HG02763 (cell line): ENCODE data around the gene ASH1L.
"Not testable (repeated sequence)": the region's sequence is repeated elsewhere in the genome, so short reads cannot be mapped to it uniquely, and the experiment has no call there.

ENCODE experiments used
- ATAC-seq: cut with Tn5 transposase; IDR thresholded peaks from one replicate; pipeline ENCODE4 v1.9.1; 2021; ENCODE audit warnings: mild to moderate bottlenecking, moderate library complexity; ENCODE audit not compliant: unreplicated experiment

Gene ASH1L

DNA sequence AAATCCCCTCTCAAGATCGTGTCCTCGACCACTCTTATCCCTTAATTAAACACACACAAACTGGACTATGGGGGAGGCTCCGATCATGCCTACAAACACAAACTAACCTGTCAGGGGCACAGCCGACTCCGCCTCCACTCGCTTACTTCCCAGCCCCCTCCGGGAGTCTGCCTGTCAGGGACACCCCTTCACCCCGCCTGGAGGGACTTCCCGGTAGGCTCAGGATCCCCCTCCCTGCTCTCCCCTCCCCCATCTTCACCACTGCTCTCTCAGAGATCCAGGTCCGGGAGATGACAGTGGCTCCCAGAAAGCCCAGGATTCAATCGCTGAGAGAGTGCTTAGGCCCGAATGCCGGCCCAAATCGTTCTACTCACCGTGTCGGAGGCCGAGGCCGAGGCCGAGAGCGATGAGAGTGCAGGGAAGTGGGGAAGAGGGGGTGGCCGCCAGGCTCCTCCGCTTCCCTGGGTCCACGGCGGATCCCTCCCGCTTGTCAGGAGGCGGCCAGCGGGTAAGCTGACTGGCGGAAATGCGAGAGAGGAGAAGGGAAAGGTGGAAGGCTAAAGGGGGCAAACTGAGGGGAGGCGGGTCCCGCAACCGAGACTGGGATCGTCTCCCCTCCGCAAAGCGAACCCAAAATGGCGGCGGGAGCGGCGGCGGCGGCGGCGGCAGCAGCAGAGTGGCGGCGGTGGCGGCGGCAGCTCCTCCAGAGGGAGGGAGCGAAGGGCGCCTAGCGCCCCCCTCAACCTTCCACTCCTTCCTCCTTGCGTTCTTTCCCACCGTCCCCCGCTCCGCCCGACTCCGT, 623 bp downstream of the ASH1L start:
- peak; percentile 22 for ATAC-seq

DNA sequence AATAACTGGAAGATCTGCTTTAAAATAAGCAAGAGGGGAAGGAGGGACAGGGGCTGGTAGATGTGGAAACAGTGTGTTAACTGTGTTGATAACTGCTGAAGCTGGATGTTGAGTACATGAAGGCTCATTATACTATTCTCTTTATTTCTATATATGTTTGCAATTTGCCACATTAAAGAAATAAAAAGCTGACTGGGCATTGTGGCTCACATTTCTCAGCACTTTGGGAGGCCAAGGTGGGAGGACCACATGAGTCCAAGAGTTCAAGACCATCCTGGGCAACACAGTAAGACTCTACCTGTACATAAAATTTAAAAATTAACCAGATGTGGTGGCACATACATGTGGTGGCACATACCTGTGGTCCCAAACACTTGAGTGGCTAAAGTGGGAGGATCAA, 6.7 kb downstream of the ASH1L start:
- no peak for ATAC-seq

DNA sequence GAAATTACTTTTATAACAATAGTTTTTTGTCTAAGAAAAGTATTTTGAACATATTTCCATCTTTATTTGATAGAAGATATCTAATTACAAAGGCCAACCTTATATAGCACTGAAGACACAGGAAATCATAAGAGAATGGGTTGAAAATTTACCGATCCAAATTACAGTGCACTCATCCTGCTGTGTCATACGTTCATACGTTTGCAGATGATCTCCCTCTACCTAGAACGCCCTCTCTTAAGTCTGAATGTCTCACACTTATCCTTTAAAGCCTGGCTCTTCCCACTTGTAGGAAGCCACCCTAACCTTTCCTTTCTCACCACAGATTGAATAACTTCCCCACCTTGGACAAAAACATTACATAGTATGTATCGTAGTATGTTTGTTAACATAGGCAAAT, 9.3 kb downstream of the ASH1L start:
- no peak for ATAC-seq

DNA sequence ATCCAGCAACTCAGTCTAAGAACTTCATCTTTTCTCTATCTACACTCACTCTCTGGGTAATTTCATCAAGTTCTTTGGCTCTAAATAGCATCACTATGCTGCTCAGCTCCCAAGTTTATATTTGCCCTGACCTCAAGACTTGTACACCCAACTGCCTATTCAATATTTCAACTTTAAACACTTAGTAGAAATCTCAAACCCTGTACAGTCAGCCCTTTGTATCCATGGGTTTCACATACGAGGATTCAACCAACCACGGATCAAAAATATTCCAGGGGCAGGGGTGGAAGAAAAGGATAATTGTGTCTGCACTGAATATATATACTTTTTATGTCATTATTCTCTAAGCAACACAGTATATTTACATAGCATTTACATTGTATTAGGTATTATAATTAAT, 13.9 kb downstream of the ASH1L start:
- ATAC-seq, result no peak

DNA sequence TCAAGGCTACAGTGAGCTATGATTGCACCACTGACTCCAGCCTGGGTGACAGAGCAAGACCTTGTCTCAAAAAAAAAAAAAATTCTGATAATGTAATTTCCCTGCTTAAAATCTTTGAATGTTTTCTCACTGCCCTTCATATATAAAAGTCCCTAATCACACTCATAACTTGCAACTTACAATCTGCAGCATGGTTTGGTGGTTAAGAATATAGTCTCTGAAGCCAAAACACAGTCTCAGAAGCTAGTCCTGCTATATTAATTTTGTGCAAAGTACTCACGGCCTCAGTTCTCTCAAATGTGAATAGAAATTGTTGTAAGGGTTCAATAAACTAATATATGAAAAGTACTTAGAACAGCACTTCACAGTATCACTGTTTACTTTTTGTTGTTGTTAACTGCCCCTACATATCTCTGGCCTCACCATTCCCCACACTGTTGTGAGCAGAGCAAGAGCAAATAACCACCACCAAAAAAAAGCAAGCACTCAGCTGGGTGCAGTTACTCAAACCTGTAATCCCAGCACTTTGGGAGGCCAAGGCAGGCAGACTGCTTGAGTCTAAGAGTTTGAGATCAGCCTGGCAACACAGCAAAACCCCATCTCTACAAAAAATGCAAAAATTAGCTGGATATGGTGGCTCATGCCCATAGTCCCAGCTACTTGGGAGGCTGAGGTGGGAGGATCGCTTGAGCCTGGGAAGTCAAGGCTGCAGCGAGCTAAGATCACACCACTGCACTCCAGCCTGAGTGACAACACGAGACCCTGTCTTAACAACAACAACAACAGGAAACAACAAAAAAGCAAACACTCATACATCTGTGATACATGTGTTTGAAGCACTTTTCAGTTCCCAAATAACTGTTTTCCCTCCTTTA, 22.4 kb downstream of the ASH1L start:
- no peak for ATAC-seq

DNA sequence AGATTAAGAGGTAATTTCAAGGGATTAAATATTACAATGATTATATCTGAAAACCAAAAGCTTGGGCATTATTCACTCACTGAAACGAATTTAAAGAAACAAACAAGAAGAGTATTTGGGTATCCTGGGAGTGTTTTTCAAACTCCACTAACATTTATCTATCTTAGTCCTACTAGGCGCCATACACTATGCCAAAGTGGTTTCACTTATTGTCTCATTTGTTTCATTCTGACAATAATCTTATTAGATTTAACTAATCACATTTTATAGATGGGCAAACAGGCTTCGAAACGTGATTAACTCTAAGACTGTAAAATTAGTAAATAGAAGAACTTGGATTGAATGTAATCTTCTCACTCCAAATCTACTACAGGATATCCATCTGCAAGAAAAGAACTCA, 25.4 kb downstream of the ASH1L start:
- no peak for ATAC-seq

DNA sequence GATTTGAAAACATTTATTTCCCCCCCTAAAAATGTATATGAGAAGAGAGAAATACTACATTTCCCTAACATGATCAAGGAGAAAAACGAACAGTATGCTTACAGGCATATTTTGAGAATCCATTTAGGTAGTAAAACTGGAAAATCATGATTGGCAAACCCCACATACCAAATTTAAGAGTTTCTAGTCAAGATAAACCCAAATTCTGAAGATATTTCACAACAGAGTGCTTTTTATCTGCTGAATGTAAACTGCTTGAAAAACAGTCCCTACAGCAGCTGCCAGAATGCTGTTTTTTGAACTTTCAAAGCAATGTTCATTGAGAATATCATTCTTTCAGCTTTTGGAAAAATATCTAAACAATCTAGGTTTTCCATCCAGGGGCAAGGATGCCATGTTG, 31.0 kb downstream of the ASH1L start:
- no peak for ATAC-seq

DNA sequence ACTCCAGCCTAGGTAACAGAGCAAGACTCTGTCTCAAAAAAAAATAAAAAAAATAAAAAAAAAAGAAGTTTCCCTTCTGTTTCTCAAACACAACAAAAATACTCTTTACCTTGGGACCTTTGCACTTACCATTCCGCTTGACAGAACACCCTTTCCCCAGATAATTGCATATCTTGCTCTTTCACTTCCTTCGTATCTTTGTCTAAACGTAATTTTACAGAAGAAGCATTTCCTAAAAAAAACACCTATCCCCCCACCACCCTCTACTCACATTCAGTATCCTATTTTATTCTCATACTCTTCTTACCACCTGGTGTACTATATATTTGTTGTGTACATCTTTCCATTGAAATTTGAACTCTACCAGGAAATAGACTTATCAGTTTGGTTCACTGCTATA, 32.7 kb downstream of the ASH1L start:
- ATAC-seq, result no peak

DNA sequence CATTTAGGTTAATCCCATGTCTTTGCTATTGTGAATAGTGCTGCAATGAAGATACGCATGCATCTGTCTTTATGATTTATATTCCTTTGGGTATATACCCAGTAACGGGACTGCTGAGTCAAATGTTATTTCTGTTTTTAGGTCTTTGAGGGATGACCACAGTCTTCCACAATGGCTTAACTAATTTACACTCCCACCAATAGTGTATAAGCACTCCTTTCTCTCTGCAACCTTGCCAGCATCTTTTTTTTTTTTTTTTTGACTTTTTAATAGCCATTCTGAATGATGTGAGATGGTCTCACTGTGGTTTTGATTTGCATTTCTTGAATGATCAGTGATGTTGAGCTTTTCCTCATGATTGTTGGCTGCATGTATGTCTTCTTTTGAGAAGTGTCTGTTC, 33.5 kb downstream of the ASH1L start:
- no peak for ATAC-seq

DNA sequence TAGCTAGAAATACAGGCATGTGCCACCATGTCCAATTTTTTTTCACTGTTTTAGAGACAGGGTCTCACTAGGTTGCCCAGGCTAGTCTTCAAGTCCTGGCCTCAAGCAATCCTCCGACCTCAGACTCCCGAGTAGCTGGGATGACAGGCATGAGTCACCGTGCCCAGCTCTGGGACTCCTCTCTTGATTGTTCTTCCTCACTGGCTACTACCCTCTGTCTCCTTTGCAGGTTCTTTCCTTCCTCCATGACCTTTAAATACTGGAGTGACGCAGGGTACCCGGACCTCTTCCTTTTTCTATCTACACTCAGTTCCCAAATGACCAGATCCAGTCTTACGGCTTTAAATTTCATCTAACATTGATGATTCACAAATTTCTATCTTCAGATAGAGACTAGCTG, 34.9 kb downstream of the ASH1L start:
- no peak for ATAC-seq

DNA sequence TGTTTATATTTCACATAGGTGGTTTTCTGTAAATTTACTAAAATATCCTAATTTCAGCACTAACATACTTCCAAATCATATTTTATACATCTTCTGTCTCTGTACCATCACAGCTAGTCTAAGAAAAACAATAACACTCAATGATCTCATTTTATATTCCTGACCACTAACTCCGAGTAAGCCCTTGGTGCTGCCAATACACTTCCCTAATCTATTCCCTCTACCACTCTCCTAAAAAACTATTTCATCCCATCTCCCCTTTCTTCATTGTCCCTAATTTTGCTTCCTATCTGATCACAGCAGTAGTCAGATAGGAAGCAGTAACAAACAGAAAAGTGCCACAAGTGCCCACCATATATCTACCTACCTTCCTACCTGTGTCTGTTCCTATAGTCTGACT, 36.2 kb downstream of the ASH1L start:
- ATAC-seq, result no peak

DNA sequence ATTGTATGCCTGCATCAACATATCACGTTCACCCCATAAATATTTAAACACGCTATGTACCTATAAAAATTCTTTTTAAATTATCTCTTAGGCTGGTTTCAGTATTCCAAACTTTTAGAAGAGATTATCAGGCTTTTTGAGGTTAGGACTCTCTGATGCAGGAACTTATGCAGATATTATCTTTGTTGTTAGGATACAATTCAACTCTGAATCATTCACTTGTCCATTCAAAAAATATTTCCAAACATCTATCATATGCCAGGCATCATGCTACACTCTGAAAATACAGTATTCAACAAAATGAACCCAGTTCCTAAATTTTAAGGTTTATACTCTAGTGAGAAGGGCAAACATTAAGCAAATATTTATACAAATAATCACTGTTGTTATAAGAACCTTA, 40.5 kb downstream of the ASH1L start:
- no peak for ATAC-seq

DNA sequence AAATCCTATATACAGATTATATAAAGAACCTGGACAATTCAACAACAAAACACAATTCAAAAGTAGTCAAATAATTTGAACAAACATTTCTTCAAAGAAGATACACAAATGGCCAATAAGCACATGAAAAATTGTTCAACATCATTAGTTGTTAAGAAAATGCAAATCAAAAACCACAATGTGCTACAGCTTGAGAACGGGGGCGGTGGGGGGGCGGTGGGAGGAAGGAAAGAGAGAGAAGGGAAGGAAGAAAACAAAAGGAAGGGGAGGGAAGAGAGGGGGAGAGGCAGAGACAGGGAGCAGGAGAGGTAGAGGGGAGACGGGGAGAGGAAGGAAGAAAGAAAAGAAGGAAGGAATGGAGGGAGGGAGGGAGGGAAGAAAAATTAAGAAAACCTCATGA, 44.1 kb downstream of the ASH1L start:
- no peak for ATAC-seq

DNA sequence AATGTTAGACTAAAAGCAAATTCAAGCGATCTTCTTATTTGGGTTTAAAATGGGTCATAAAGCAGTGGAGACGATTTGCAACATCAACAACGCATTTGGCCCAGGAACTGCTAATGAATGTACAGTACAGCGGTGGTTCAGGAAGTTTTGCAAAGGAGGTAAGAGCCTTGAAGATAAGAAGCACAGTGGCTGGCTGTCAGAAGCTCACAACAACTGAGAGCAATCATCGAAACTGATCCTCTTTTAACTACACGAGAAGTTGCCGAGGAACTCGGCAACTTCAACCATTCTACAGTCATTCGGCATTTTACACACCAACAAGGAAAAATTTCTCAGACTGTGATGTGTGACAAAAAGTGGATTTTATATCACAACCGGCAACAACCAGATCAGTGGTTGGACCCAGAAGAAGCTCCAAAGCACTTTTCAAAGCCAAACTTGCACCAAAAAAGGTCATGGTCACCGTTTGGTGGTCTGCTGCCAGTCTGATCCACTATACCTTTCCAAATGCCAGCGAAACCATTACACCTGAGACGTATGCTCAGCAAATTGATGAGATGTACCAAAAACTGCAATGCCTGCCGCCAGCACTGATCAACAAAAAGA, 47.9 kb downstream of the ASH1L start:
- no peak for ATAC-seq

DNA sequence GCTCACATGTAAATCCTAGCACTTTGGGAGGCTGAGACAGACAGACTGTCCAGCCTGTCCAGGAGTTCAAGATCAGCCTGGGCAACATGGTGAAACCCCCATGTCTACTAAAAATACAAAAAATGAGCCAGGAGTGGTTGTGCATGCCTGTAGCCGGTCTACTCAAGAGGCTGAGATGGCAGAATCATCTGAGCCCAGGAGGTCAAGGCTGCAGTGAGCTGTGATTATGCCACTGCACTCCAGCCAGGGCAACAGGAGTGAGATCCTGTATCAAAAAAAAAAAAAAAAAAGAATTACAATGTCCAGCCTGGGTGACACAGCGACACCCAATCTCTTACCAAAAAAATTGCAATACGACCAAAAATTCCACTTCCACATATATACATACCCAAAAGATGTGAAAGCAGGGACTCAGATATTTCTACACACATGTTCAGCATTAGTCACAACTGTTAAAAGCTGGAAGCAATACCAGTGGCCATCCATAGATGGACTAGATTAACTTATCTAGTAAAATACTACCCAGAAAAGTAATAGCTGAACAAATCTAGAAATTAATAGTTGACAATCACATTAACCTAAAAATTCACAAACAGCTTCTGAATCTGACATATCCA, 49.2 kb downstream of the ASH1L start:
- ATAC-seq, result no peak

DNA sequence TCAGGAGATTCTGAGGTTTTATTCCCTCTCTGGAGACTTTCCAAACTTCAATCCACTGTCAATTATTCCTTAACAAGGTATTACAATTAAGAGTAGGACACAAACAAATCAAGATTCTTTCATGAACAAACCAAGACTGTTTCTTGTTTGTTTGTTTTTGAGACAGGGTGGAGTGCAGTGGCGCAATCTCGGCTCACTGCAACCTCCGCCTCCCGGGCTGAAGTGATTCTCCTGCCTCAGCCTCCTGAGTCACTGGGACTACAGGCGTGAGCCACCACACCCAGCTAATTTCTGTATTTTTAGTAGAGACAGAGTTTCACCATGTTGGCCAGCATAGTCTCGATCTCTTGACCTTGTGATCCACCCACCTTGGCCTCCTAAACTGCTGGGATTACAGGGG, 51.2 kb downstream of the ASH1L start:
- ATAC-seq, result not testable (repeated sequence)

DNA sequence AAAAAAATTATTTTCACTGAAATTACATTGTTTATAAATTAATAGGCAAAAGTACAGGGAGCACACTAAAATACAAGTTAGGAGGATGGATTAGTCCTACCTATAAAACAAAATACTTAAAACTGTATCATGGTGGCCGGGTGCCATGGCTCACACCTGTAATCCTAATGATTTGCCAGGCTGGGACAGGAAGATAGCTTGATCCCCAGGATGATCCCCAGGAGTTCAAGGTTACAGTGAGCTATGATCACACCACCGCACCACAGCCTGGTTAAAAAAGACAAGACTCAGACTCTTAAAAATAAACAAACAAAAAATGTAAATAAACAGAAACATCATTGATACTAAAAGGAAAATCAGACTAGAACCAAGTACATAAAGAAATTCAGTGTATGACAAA, 53.5 kb downstream of the ASH1L start:
- ATAC-seq, result no peak

DNA sequence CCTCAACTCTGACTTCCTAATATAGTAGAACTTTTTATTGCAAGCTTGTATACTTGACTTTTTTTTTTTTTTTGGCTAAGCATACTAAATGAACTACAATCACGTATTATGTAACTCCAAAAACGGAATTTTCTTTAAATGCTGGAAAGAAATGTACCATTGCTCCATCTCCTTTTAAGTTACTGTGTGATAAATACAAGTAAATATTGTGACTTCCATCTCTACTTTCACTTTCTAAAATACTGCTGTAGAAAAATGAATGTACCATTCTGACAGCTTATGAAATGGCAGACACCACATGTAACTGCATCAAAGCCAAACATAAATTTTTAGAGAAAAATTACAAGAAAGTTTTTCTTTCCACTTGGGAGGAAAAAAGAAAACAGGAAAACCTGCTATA, 54.7 kb downstream of the ASH1L start:
- no peak for ATAC-seq

DNA sequence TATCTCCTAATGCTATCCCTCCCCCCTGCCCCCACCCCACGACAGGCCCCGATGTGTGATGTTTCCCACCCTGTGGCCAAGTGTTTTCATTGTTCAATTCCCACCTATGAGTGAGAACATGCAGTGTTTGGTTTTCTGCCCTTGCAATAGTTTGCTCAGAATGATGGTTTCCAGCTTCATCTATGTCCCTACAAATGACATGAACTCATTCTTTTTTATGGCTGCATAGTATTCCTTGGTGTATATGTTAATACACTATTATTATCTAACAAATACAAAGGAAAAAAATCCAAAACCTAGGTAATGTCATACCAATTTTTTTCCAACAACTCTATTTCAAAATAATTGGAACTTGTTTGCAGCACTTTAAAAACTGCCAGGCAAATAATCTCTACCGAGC, 56.6 kb downstream of the ASH1L start:
- not testable (repeated sequence) for ATAC-seq

DNA sequence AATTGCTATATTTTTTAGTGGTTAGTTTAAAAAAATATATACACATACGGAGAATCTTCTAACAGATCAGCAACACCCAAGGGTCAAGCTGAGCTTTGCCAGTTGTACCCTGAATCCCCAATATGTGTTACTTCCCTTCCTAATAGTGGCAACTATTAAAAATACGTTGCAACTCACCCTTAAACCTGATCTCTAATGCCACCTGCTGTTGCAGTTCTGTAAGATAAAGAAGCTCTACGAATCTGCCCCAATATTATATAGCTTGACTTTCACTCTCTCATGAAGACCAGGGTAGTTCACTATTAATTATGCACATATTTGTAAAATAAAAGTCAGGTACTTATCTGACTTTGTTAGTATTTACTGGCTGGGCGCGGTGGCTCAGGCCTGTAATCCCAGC, 58.4 kb downstream of the ASH1L start:
- no peak for ATAC-seq

DNA sequence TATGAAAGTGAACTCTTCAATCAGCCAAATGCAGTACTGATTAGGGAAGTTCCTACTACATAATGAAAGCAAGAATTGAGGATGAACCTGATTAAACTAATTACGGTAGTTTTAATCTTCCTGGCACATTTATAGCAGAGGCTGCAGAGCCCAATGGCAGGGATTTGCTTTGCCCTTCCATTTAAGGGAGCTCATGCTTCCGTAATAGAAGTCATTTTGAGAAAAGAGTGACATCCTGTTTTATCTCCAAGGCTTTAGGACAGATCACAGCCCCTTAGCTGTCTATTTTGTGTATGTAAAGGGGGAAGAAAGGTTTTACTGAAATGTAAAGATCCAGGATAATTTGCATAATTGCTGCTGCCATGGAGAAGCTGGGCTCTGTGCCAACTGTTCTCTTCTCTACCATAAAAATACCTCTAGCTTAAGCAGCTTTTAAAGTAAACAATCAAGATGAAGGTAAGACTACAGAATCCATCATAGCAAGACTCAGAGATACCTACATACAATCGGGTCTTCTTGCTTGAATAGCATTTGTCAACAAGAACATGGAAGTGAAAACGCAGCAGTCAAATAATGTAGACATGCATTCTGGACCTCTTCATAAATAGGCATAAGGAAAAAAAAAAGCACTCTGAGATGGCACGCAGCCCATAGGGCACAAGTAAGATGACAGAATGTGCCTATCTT, 62.5 kb downstream of the ASH1L start:
- peak; percentile 45 for ATAC-seq
